Neutrophil (primary cell): ENCODE data around the gene TOX4.

Source experiments
- H3K27ac ChIP-seq: fragments of 200-600 bp; sonication (generic); 2 replicates; pipeline ENCODE4 v1.5.1; 2016; ENCODE audit warnings: mild to moderate bottlenecking, moderate library complexity
- H3K27me3 ChIP-seq: fragments of 200-600 bp; sonication (generic); 2 replicates; pipeline ENCODE4 v1.6.0; 2016; ENCODE audit warnings: mild to moderate bottlenecking
- H3K36me3 ChIP-seq: fragments of 200-600 bp; sonication (generic); 2 replicates; pipeline ENCODE4 v1.5.1; 2017
- H3K4me1 ChIP-seq, 2 experiments: fragments of 200-600 bp in 1 of 2; sonication (generic) in 1 of 2; 1 replicate in 1 of 2; 2 replicates in 1 of 2; pipeline versions ENCODE4 v1.5.1 to v1.6.1; 2013 to 2016; ENCODE audit warnings: low read depth in 1 of 2, low read length in 1 of 2, mild to moderate bottlenecking in 1 of 2, moderate library complexity in 1 of 2; ENCODE audit not compliant: control insufficient read depth in 1 of 2, insufficient read depth in 1 of 2
- H3K4me3 ChIP-seq, 2 experiments: fragments of 200-600 bp in 1 of 2; sonication (generic) in 1 of 2; 1 replicate in 1 of 2; 2 replicates in 1 of 2; pipeline ENCODE4 v1.5.1; 2013 to 2016; ENCODE audit warnings: low read depth in 1 of 2, low read length in 1 of 2, mild to moderate bottlenecking in 1 of 2, moderate library complexity in 1 of 2
- H3K9me3 ChIP-seq: fragments of 200-600 bp; sonication (generic); 2 replicates; pipeline ENCODE4 v1.5.1; 2016
- TF ChIP-seq, protein P1 (sequence below): fragments of 200-600 bp; sonication (generic); IDR thresholded peaks from 2 replicates; pipeline ENCODE4 v1.5.1; 2016; ENCODE audit warnings: antibody characterized with exemption

The TOX4 gene

DNA sequence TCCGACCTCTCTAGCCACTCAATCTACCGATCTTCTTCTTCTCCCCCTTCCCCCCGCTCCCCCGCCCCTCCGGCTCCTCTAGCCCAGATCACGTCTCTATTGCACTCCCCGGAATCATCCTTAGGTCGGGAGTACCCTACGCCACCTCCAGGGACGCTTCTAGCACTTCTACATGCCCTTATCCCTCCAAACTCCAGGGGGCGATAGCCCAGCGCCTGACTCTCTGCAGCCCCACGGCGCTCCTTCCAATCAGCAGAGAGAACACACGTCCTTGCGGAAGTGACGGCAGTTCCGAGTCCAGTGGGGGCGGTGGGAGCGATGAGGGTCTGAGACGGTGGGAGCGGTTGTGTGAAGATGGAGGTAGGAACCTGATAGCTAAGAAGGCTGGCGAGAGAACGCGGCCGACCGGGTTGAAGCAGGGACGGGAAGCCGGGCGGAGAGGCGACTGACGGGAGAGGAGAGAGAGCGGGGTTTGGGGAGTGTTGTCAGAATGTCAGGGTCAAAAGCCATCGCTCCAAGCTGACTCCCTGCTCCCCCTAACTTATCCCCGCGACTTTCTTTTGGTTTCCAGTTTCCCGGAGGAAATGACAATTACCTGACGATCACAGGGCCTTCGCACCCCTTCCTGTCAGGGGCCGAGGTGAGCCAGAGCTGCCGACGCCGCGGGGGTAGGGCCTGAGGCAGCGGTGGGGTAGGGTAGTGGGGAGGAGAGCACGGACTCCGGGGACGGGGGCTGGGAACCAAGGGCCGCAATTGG is at the start of gene TOX4, which contains the start of gene RAB2B:
TSS of gene TOX4 (plus strand) at position 271 of the 757 bp plus-strand sequence. CDS start at position 355, 84 bp downstream.
TSS of gene RAB2B (minus strand) at position 35 of the 757 bp plus-strand sequence. CDS start 87 bp downstream, outside the sequence.
- Histone ChIP-seq H3K4me1 (peaks cover 18 to 20% of the 10 kb centered on the region in 2 experiments), H3K27me3 (no peaks in the 10 kb centered on the region), H3K4me3 (peak within 1 kb of the TSS; percentile 81 to 86), H3K9me3 (no peaks in the 10 kb centered on the region), H3K36me3 (peaks cover 28% of the 10 kb centered on the region), H3K27ac (peak within 1 kb of the TSS; percentile 90)
- TF ChIP-seq, protein P1, sequence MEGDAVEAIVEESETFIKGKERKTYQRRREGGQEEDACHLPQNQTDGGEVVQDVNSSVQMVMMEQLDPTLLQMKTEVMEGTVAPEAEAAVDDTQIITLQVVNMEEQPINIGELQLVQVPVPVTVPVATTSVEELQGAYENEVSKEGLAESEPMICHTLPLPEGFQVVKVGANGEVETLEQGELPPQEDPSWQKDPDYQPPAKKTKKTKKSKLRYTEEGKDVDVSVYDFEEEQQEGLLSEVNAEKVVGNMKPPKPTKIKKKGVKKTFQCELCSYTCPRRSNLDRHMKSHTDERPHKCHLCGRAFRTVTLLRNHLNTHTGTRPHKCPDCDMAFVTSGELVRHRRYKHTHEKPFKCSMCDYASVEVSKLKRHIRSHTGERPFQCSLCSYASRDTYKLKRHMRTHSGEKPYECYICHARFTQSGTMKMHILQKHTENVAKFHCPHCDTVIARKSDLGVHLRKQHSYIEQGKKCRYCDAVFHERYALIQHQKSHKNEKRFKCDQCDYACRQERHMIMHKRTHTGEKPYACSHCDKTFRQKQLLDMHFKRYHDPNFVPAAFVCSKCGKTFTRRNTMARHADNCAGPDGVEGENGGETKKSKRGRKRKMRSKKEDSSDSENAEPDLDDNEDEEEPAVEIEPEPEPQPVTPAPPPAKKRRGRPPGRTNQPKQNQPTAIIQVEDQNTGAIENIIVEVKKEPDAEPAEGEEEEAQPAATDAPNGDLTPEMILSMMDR: peak; percentile 100

DNA sequence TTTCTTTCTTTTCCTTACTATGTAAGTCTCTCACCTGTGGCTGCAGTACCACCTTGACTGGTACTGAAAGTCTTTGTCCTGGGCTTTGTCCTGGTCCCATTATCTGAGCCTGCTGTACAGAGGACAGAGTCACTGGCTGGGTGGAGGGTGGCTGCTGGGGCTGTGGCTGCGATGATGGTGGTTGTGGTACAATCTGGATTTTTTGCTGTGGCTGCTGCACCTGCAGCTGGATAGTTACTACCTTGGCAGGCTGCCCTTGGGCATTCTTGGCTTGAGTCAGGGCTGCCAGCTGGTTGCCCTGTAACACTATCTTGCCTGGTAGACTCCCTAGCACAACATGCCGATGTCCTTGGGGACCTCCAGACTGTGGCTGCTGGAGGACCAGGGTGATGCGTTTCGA is 48.1 kb upstream of the TOX4 start:
- Histone ChIP-seq H3K27me3 (no peaks in the 10 kb centered on the region), H3K27ac (no peak overlapping the region), H3K9me3 (no peaks in the 10 kb centered on the region), H3K36me3 (peaks cover 84% of the 10 kb centered on the region), H3K4me1 (no peaks in the 10 kb centered on the region), H3K4me3 (no peak overlapping the region)
- TF ChIP-seq, protein P1: no peak

- peaks cover 62% of the 10 kb centered on the region for H3K36me3 ChIP-seq
- TF ChIP-seq, protein P1: no peak
- H3K9me3 ChIP-seq: no peaks in the 10 kb centered on the region
- no peaks in the 10 kb centered on the region for H3K27me3 ChIP-seq
- H3K4me3 ChIP-seq: no peak overlapping the region
- H3K4me1 ChIP-seq: peaks cover 4 to 6% of the 10 kb centered on the region in 2 experiments
- H3K27ac ChIP-seq: no peak overlapping the region
Observed at GRCh38 chr14:21431126-21431525, 45.9 kb upstream of the TOX4 start.

DNA sequence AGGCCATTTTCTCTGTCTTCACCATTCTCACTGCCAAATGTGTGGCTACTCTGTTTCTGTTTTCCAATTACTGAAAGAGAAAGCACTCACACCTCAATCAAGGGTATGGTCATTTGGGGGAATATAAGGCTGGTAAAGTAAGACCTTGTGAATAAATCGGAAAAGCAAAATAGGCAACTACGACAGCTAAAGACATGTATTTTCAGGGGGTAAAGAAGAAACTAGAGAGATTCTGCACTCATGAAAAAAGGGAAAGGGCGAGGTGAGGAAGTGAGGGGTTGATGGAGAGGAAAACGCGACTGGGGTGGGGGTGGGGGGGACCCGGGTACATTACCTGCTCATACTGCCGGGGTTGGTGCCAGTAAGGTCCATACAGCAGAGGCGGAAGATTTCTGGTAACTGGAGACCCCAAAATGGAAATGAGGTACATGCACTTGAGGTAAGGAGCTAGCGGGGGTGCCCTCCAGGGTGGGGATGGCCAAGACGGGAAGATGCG is 40.4 kb upstream of the TOX4 start:
- Histone ChIP-seq H3K36me3 (peaks cover 8% of the 10 kb centered on the region), H3K4me3 (peak overlapping the region; percentile 74 to 81), H3K27ac (peak overlapping the region; percentile 91), H3K9me3 (no peaks in the 10 kb centered on the region), H3K27me3 (no peaks in the 10 kb centered on the region), H3K4me1 (peaks cover 18 to 22% of the 10 kb centered on the region in 2 experiments)
- TF ChIP-seq, protein P1: no peak

- TF ChIP-seq, protein P1: no peak
- H3K4me1 ChIP-seq: peaks cover 18 to 22% of the 10 kb centered on the region in 2 experiments
- no peaks in the 10 kb centered on the region for H3K27me3 ChIP-seq
- peaks cover 6% of the 10 kb centered on the region for H3K36me3 ChIP-seq
- H3K4me3 ChIP-seq: peak overlapping the region; percentile 74 to 81
- H3K27ac ChIP-seq: peak overlapping the region; percentile 91
- H3K9me3 ChIP-seq: no peaks in the 10 kb centered on the region
Observed at GRCh38 chr14:21437063-21437901, 39.7 kb upstream of the TOX4 start.
